Panc1 (cell line): ENCODE results near the gene USP17L29.
"Not testable (repeated sequence)": the region's sequence is repeated elsewhere in the genome, so short reads cannot be mapped to it uniquely, and the experiment has no call there.

Experiments
- CTCF ChIP-seq: fragments of 450-650 bp; IDR thresholded peaks from 2 replicates; pipeline ENCODE4 v1.5.1; 2017; ENCODE audit warnings: mild to moderate bottlenecking
- POLR2AphosphoS5 ChIP-seq: IDR thresholded peaks from 2 replicates; pipeline ENCODE4 v1.6.1; 2012; ENCODE audit warnings: mild to moderate bottlenecking, low read depth, low read length, moderate library complexity
- TCF7L2 ChIP-seq: IDR thresholded peaks from 2 replicates; pipeline ENCODE4 v1.6.1; 2011; ENCODE audit warnings: mild to moderate bottlenecking, low read depth, low read length, inconsistent platforms

DNA sequence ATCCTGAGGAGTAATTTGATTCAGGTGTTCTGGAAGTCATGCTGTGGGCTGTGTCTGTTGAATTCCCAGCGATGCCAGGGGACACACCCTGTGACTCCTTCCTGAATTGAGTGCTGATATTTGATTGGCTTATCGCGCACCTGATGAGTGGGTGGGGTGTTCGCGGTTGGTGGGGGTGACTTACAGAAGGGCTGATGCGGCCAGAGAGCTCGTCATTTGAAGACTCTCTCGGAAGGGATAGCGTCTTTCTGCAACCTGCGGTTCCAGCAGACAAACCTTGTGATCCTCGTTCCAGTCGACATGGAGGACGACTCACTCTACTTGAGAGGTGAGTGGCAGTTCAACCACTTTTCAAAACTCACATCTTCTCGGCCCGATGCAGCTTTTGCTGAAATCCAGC lies at the start of gene USP17L29:
- TF ChIP-seq CTCF, POLR2AphosphoS5, TCF7L2: not testable (repeated sequence)
